ENCODE data around the gene TK2. TPM values are rescaled to one million over a fixed set of nuclear protein-coding genes. Genes with fewer than 3 reads are reported as not detected.

TK2 gene
- total RNA-seq, 1 donor from 2014 or later, result 4.5 TPM

DNA sequence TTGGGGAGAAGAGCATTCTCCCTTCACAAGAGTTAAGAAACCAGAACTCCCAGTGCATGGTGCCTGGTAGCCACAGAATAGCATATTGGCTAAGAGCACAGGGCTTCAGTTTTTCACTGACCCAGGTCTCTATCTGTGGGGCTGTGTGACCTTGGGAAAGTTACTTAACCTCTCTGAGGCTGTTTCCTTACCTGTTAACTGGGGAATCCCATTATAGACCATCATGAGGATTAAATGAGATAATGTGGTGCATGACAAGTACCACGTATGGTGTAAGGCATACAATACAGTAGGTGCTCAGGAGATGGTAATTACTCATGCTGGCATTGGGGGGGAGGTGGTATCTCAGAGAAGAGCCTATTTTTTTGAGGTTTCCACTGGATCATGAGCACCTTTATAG lies 89.2 kb downstream of the TK2 start:
- H3K36me3 Mint-ChIP-seq (ENCODE audit: unreplicated experiment), result no peaks in the 10 kb centered on the region
- TF ChIP-seq CTCF (IDR thresholded peaks at IDR 0.05; ENCODE audit: partially characterized antibody, unreplicated experiment), result no peak
- no peaks in the 10 kb centered on the region for H3K27me3 Mint-ChIP-seq (ENCODE audit: unreplicated experiment)
- no peak overlapping the region for H3K27ac Mint-ChIP-seq (ENCODE audit: unreplicated experiment)
- no peak for DNase-seq
- H3K4me1 Mint-ChIP-seq (ENCODE audit: low read depth, unreplicated experiment), result peaks cover 8% of the 10 kb centered on the region
- peaks cover 2% of the 10 kb centered on the region for H3K9me3 Mint-ChIP-seq (ENCODE audit: unreplicated experiment)
- H3K4me3 Mint-ChIP-seq (ENCODE audit: unreplicated experiment), result no peak overlapping the region

DNA sequence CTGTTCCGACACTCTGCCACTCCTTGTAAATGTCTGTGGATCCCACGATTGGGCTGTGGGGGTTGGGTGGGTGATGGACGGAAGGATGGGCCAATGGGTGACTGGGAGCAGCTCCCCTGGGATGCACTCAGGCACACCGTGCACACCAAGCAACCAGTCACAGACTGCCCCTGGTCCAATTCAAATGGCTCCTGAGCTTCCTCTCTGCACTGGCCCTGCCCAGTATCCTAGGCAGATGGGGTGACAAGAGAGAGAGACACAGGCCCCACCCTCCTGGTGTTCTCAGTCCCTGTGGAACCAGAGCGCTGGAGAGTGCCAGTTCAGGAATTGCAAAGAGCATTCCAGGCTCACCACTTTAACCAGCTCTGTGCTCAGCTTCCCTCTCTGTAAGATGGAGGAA lies 90.0 kb downstream of the TK2 start:
- H3K4me3 Mint-ChIP-seq (ENCODE audit: unreplicated experiment), result no peak overlapping the region
- TF ChIP-seq CTCF (IDR thresholded peaks at IDR 0.05; ENCODE audit: partially characterized antibody, unreplicated experiment), result no peak
- H3K27me3 Mint-ChIP-seq (ENCODE audit: unreplicated experiment), result no peaks in the 10 kb centered on the region
- H3K4me1 Mint-ChIP-seq (ENCODE audit: low read depth, unreplicated experiment), result peaks cover 8% of the 10 kb centered on the region
- no peaks in the 10 kb centered on the region for H3K36me3 Mint-ChIP-seq (ENCODE audit: unreplicated experiment)
- H3K27ac Mint-ChIP-seq (ENCODE audit: unreplicated experiment), result no peak overlapping the region
- peaks cover 2% of the 10 kb centered on the region for H3K9me3 Mint-ChIP-seq (ENCODE audit: unreplicated experiment)
- peak; percentile 64 for DNase-seq

GRCh38 chr16:66458853-66459252 lies 91.1 kb downstream of the TK2 start:
- Mint-ChIP-seq H3K4me1 (ENCODE audit: low read depth, unreplicated experiment) (peaks cover 8% of the 10 kb centered on the region), H3K9me3 (ENCODE audit: unreplicated experiment) (peaks cover 2% of the 10 kb centered on the region), H3K36me3 (ENCODE audit: unreplicated experiment) (no peaks in the 10 kb centered on the region), H3K4me3 (ENCODE audit: unreplicated experiment) (no peak overlapping the region), H3K27me3 (ENCODE audit: unreplicated experiment) (no peaks in the 10 kb centered on the region), H3K27ac (ENCODE audit: unreplicated experiment) (no peak overlapping the region)
- TF ChIP-seq CTCF (IDR thresholded peaks at IDR 0.05; ENCODE audit: partially characterized antibody, unreplicated experiment), result no peak
- DNase-seq, result no peak

- Mint-ChIP-seq H3K4me1 (ENCODE audit: low read depth, unreplicated experiment) (peaks cover 8% of the 10 kb centered on the region), H3K9me3 (ENCODE audit: unreplicated experiment) (peaks cover 2% of the 10 kb centered on the region), H3K36me3 (ENCODE audit: unreplicated experiment) (no peaks in the 10 kb centered on the region), H3K27me3 (ENCODE audit: unreplicated experiment) (no peaks in the 10 kb centered on the region), H3K4me3 (ENCODE audit: unreplicated experiment) (no peak overlapping the region), H3K27ac (ENCODE audit: unreplicated experiment) (no peak overlapping the region)
- DNase-seq, result no peak
- TF ChIP-seq CTCF (IDR thresholded peaks at IDR 0.05; ENCODE audit: partially characterized antibody, unreplicated experiment), result no peak
Observed at GRCh38 chr16:66458292-66458691, 91.6 kb downstream of the TK2 start.

Other genes with a start within 250 kb of the TK2 start
- gene CDH5, start 183.4 kb downstream of the TK2 start, total RNA-seq (ENCODE audit: unreplicated experiment), result 9.6 TPM
- 1.8 TPM for gene BEAN1, start 122.8 kb downstream of the TK2 start, total RNA-seq (ENCODE audit: unreplicated experiment)
- gene CKLF, start 2.5 kb upstream of the TK2 start, total RNA-seq (ENCODE audit: unreplicated experiment), result 17.9 TPM
- 5.0 TPM for gene CMTM1, start 16.3 kb upstream of the TK2 start, total RNA-seq (ENCODE audit: unreplicated experiment)
- not detected for gene CMTM2, start 29.3 kb upstream of the TK2 start, total RNA-seq (ENCODE audit: unreplicated experiment)
- gene CMTM3, start 54.6 kb upstream of the TK2 start, total RNA-seq (ENCODE audit: unreplicated experiment), result 45.8 TPM
- gene CMTM4, start 146.6 kb upstream of the TK2 start, total RNA-seq (ENCODE audit: unreplicated experiment), result 8.2 TPM
- 269 TPM for gene DYNC1LI2, start 201.5 kb upstream of the TK2 start, total RNA-seq (ENCODE audit: unreplicated experiment)